RWPE1 (cell line): ENCODE data around the gene ACOT7.

Experiments
- CTCF ChIA-PET: fragments of 350-600 bp; sonication (Branson Sonifier 250); formaldehyde crosslinking; extraction: SDS; loops from one replicate; lab custom pipeline; 2021; lab: Yijun Ruan, JAX
- POLR2A ChIA-PET: fragments of 400-600 bp; formaldehyde crosslinking; extraction: SDS; loops from one replicate; lab custom pipeline; 2020; ENCODE audit warnings: antibody characterized with exemption; ENCODE audit not compliant: low non-redundant PET; lab: Yijun Ruan, JAX
- DNase-seq: peaks from one replicate; pipeline ENCODE4 v3.0.0; 2012; ENCODE audit warnings: low spot score
- H3K27ac ChIP-seq: fragments of 450-650 bp; 2 replicates; pipeline ENCODE4 v1.5.1; 2017
- CTCF ChIP-seq: fragments of 450-650 bp; conservative IDR thresholded peaks from 2 replicates; pipeline ENCODE4 v1.5.1; 2017; ENCODE audit warnings: low read depth, mild to moderate bottlenecking

Gene ACOT7

DNA sequence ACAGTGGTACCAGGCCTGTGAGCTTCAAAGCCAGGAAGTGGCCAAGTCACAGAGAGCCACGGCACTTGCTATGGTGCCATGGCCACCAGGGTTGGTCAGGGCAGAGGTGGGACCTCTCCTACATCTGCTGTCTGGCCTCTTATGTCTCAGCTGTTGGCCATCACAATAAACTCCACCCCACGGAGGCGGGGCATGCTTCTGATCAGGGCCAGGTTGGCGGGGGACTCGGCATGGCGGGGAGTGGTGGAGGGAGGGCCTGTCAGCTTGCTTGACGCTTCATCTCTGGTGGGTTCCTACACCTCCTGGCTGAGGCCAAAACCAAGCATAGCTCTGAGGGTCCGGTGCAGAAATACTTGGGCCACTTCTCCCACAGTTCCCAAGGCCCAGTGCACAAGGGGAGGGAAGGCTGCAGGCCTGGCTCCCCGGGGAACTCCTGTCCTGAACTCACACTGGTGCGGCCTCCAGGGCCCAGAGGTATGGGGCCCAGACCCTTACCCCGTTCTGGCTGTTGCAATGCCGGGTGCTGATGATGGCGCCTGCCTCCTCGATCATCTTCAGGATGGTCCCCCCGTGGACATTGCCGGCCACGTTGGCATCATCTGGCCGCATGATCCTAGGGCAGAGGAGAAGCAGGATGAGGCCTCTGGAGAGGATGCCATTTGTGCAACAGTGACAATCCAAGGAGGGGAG lies 44.2 kb downstream of the ACOT7 start:
- CTCF ChIA-PET, result interaction anchor here (0.7 to 1.8 kb wide), 5 partner anchors 14 to 99 kb away, joined by 3 to 10 read pairs (median 5); no protein-coding TSS in a partner anchor
- POLR2A ChIA-PET, result interaction anchor here (0.5 kb wide), 1 partner anchor 133 kb away, joined by 4 read pairs; no protein-coding TSS in a partner anchor
- no peak for TF ChIP-seq CTCF
- H3K27ac ChIP-seq, result peak overlapping the region; percentile 89
- no peak for DNase-seq

DNA sequence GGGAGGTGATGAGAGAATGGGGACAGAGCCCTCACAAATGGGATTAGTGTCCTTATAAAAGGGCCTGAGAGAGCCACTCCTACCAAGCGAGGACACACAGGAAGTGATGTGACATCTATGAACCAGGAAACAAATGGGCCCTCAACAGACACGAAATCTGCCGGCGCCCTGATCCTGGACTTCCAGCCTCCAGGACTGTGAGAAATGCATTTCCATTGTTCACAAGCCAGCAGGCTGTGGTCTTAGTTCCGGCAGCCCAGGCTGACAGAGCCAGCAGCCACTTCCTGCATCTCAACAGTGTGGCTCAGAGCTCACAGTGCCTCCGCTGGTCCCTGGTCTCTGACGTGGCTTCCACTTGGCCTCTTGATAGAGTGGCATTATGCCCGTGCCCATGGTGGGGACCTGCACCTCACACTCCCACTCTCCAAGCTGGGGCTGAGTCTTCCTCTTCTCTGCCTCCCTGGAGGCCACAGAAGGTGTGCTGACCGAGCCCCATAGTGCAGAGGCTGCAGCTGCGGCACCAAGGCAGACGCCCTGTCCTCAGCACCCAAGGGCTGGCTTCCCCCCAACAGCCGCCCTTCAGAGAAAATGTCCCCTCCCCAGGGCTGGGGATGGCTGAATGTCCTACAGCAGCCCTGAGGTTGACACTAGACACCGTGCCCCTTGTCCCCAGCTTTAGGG lies 44.9 kb downstream of the ACOT7 start:
- CTCF ChIA-PET, result interaction anchor here (0.5 to 1.8 kb wide), 14 partner anchors 9 to 111 kb away, joined by 3 to 10 read pairs (median 4); partner anchors contain the start of gene GPR153
- H3K27ac ChIP-seq, result peak overlapping the region; percentile 89
- POLR2A ChIA-PET, result no interaction called here
- DNase-seq, result no peak
- no peak for TF ChIP-seq CTCF

- ChIA-PET POLR2A (no interaction called here), CTCF (interaction anchor here (0.5 to 1.8 kb wide), 11 partner anchors 8 to 110 kb away, joined by 3 to 10 read pairs (median 3); partner anchors contain the start of gene GPR153)
- peak; percentile 26 for DNase-seq
- H3K27ac ChIP-seq, result peak overlapping the region; percentile 89
- peak; percentile 79 for TF ChIP-seq CTCF
These were observed 45.7 kb downstream of the ACOT7 start for GRCh38 chr1:6347641-6348487.

- no peak for DNase-seq
- POLR2A ChIA-PET, result interaction anchor here (0.9 kb wide), 1 partner anchor 49 kb away, joined by 3 read pairs; no protein-coding TSS in a partner anchor
- TF ChIP-seq CTCF, result no peak
- CTCF ChIA-PET, result interaction anchor here (1.1 to 5.2 kb wide), 2 partner anchors 99 to 144 kb away, joined by 3 to 45 read pairs; no protein-coding TSS in a partner anchor
- peak overlapping the region; percentile 87 for H3K27ac ChIP-seq
These were observed 48.1 kb downstream of the ACOT7 start for GRCh38 chr1:6345460-6345859.

- CTCF ChIA-PET, result interaction anchor here (1.1 to 5.2 kb wide), 2 partner anchors 98 to 144 kb away, joined by 3 to 45 read pairs; no protein-coding TSS in a partner anchor
- POLR2A ChIA-PET, result interaction anchor here (0.9 kb wide), 1 partner anchor 49 kb away, joined by 3 read pairs; no protein-coding TSS in a partner anchor
- DNase-seq, result no peak
- H3K27ac ChIP-seq, result peak overlapping the region; percentile 87
- TF ChIP-seq CTCF, result no peak
These were observed 48.6 kb downstream of the ACOT7 start for GRCh38 chr1:6345009-6345408.
